Heart left ventricle (tissue), 11 donors: ENCODE measurements around the gene CLEC4E. TPM values are rescaled to one million over a fixed set of nuclear protein-coding genes. Genes with fewer than 3 reads are reported as not detected.

Experiments used
- polyA plus RNA-seq, 2 donors: library from polyadenylated mRNA; stranded (reverse); fragments of 200-250 nt; gene quantifications; one replicate each; pipeline ENCODE4 v1.2.3, GENCODE V29; 2013
- total RNA-seq, 9 donors: library from RNA; depleted of rRNA in 2 of 9; stranded (reverse); fragments of >200 nt in 2 of 9; fragmentation: NEBNext Ultra II Directional in 3 of 9; extraction: Animal tissue kit (Norgen Biotek cat#: 25700) in 3 of 9; gene quantifications; one replicate each; pipeline versions ENCODE4 v1.1.0 to v1.2.4, GENCODE V29; 2016 to 2023
- donor health status: ischemic (EF 13 %, LVEDD 7.1; RV severe dilation, severe dysfunction).
- donor health status: healthy with polysubstance abuse.
- donor health status: DM: no; HTN: yes; CAD: no.
- donor health status: DM: no; HTN: no; CAD: no.
- donor health status: ischemic (EF 25% LVEDD 5.7; RV mildly dilated, moderate dysfunction).
- donor health status: healthy.
- donor health status: DM: yes; HTN: yes; CAD: no.
- donor health status: PGD.
- donor health status: nonischemic (EF 23%, LVEDD 6.1; RV moderate dilation, normal function).

Gene CLEC4E
- total and polyA plus RNA-seq, 11 donors: 0.25 to 5.1 (median 0.76) TPM

Other genes with a start within 250 kb of the CLEC4E start
- gene CLEC6A, start 84.9 kb downstream of the CLEC4E start, total RNA-seq: not detected
- gene CLEC6A, start 84.9 kb downstream of the CLEC4E start, polyA plus RNA-seq: not detected
- under 1 TPM in 5 of 9 donors, not detected in 4; 0.14 to 0.72 (median 0.35) TPM for gene CLEC4D, start 27.4 kb downstream of the CLEC4E start, total RNA-seq
- under 1 TPM in 1 of 2 donors, not detected in 1; 0.10 TPM for gene CLEC4D, start 27.4 kb downstream of the CLEC4E start, polyA plus RNA-seq
- not detected for gene AICDA, start 72.0 kb upstream of the CLEC4E start, total RNA-seq
- gene AICDA, start 72.0 kb upstream of the CLEC4E start, polyA plus RNA-seq: under 1 TPM in 1 of 2 donors, not detected in 1; 0.08 TPM
- gene MFAP5, start 121.9 kb upstream of the CLEC4E start, total RNA-seq: 100 to 1,000 TPM in 2 of 9 donors, 10 to 100 TPM in 7; 12.4 to 137 (median 33.0) TPM
- gene MFAP5, start 121.9 kb upstream of the CLEC4E start, polyA plus RNA-seq: 10 to 100 TPM; 10.2 to 17.4 TPM
- gene RIMKLB, start 157.1 kb upstream of the CLEC4E start, total RNA-seq: 10 to 100 TPM in 8 of 9 donors, 1 to 10 TPM in 1; 8.5 to 16.9 (median 11.9) TPM
- 10 to 100 TPM in 1 of 2 donors, 1 to 10 TPM in 1; 7.4 to 15.4 TPM for gene RIMKLB, start 157.1 kb upstream of the CLEC4E start, polyA plus RNA-seq